OCI-M2 (cell line): Measurements from ENCODE around the gene SERGEF.
"Not testable (repeated sequence)": the region's sequence is repeated elsewhere in the genome, so short reads cannot be mapped to it uniquely, and the experiment has no call there.

Source experiments
- DNase-seq: peaks from one replicate; lab custom pipeline; 2025; ENCODE audit not compliant: unreplicated experiment; lab: John Stamatoyannopoulos, UW

SERGEF gene

GRCh38 chr11:17914957-17915356, 97.9 kb downstream of the SERGEF start:
- no peak for DNase-seq

GRCh38 chr11:17907046-17907445, 105.8 kb downstream of the SERGEF start:
- no peak for DNase-seq

- DNase-seq = no peak
Measured at GRCh38 chr11:17906436-17906835, 106.4 kb downstream of the SERGEF start.

- no peak for DNase-seq
Measured at GRCh38 chr11:17905477-17905876, 107.4 kb downstream of the SERGEF start.

GRCh38 chr11:17901481-17901880, 111.4 kb downstream of the SERGEF start:
- no peak for DNase-seq

GRCh38 chr11:17898782-17899181, 114.1 kb downstream of the SERGEF start:
- no peak for DNase-seq

- no peak for DNase-seq
Measured at GRCh38 chr11:17898071-17898470, 114.8 kb downstream of the SERGEF start.

GRCh38 chr11:17897495-17897894, 115.4 kb downstream of the SERGEF start:
- DNase-seq = no peak

GRCh38 chr11:17896496-17897151, 116.2 kb downstream of the SERGEF start:
- DNase-seq = not testable (repeated sequence)

- DNase-seq = no peak
Measured at GRCh38 chr11:17894929-17895658, 117.8 kb downstream of the SERGEF start.

- no peak for DNase-seq
Measured at GRCh38 chr11:17892409-17892808, 120.4 kb downstream of the SERGEF start.

GRCh38 chr11:17890325-17890724, 122.5 kb downstream of the SERGEF start:
- DNase-seq = no peak

- DNase-seq = no peak
Measured at GRCh38 chr11:17887779-17888178, 125.1 kb downstream of the SERGEF start.

GRCh38 chr11:17883946-17884345, 128.9 kb downstream of the SERGEF start:
- DNase-seq = no peak

GRCh38 chr11:17883057-17883456, 129.8 kb downstream of the SERGEF start:
- no peak for DNase-seq

GRCh38 chr11:17878743-17879142, 134.1 kb downstream of the SERGEF start:
- DNase-seq = no peak

- DNase-seq = no peak
Measured at GRCh38 chr11:17877886-17878285, 135.0 kb downstream of the SERGEF start.

- no peak for DNase-seq
Measured at GRCh38 chr11:17876827-17877226, 136.0 kb downstream of the SERGEF start.

- DNase-seq = no peak
Measured at GRCh38 chr11:17875891-17876290, 137.0 kb downstream of the SERGEF start.

GRCh38 chr11:17873586-17873985, 139.3 kb downstream of the SERGEF start:
- DNase-seq = no peak

- DNase-seq = not testable (repeated sequence)
Measured at GRCh38 chr11:17868398-17868797, 144.4 kb downstream of the SERGEF start.

- no peak for DNase-seq
Measured at GRCh38 chr11:17867341-17867740, 145.5 kb downstream of the SERGEF start.
